Left lung (tissue), 10 donors: ENCODE measurements around the gene DRC7. TPM values are rescaled to one million over a fixed set of nuclear protein-coding genes. Genes with fewer than 3 reads are reported as not detected.

Experiments
- ATAC-seq: fragments of 200-7000 bp; cut with Tn5 transposase; one replicate; pipeline ENCODE4 v1.9.1; 2020; ENCODE audit warnings: moderate library complexity
- DNase-seq, 4 donors: peaks; one replicate each; pipeline ENCODE4 v3.0.0-alpha.2; 2013 to 2020
- H3K27ac ChIP-seq, 2 donors: fragments of 200-600 bp; sonication (generic) in 1 of 2; one replicate each; pipeline versions ENCODE4 v1.5.0 to v1.8.0; 2020 to 2021
- H3K27me3 ChIP-seq, 2 donors: fragments of 200-600 bp; sonication (generic) in 1 of 2; one replicate each; pipeline versions ENCODE4 v1.5.0 to v1.8.0; 2020 to 2021
- H3K36me3 ChIP-seq, 2 donors: fragments of 200-600 bp; sonication (generic) in 1 of 2; one replicate each; pipeline versions ENCODE4 v1.5.0 to v1.8.0; 2020 to 2021
- H3K4me1 ChIP-seq, 2 donors: fragments of 200-600 bp; one replicate each; pipeline ENCODE4 v1.8.0; 2021
- H3K4me3 ChIP-seq, 2 donors: fragments of 200-600 bp; sonication (generic) in 1 of 2; one replicate each; pipeline versions ENCODE4 v1.5.0 to v1.8.0; 2020 to 2021; ENCODE audit warnings: mild to moderate bottlenecking in 1 of 2
- H3K9me3 ChIP-seq, 2 donors: fragments of 200-600 bp; sonication (generic) in 1 of 2; one replicate each; pipeline versions ENCODE4 v1.5.0 to v1.8.0; 2020 to 2021
- CTCF ChIP-seq, 2 donors: fragments of 200-600 bp; sonication (generic) in 1 of 2; IDR thresholded peaks; one replicate each; pipeline versions ENCODE4 v1.5.0 to v1.8.0; 2021; ENCODE audit warnings: antibody characterized with exemption in 2 of 2
- intact Hi-C, 2 donors: fragments of 100-400 bp; cut with DNase I; formaldehyde crosslinking; loops; one replicate each; pipeline versions ENCODE4 v1.11.2 to v1.14.2; 2022
- polyA plus RNA-seq, 6 donors: library from polyadenylated mRNA; unstranded; fragments of 120-200 nt; gene quantifications; one replicate each; pipeline ENCODE4 v1.2.1, GENCODE V29; 2013; ENCODE audit not compliant: insufficient read length in 6 of 6
- total RNA-seq, 2 donors: library from RNA; stranded (reverse); fragmentation: NEBNext Ultra II Directional; extraction: Animal tissue kit (Norgen Biotek cat#: 25700); gene quantifications; one replicate each; pipeline ENCODE4 v1.2.1, GENCODE V29; 2021
- donor health status: DM: no; HTN: yes; CAD: no.
- donor health status: DM: no; HTN: no; CAD: no.

Gene DRC7
- total and polyA plus RNA-seq, 8 donors: 0.52 to 4.3 (median 2.4) TPM

DNA sequence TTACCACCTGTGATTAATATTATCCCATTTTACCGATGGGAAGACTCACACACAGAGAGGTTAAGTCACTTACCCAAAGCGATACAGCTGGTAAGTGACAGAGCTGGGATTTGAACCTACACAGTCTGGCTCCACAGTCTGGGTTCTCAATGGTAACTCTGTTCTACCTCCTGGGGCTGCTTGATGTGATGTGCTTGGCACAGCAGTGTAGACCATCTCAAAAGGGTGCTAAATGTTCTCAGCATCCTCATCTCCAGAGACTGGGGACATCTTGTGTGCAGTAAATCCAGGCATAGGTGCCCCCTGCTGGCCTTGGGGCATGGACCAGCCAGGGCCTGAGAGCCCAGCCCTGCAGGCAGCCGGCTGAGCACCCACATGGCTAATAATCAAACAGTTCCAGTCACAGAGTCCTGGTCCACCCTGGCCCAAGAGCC, 25.6 kb downstream of the DRC7 start:
- Histone ChIP-seq H3K36me3 (no peaks in the 10 kb centered on the region), H3K27me3 (no peaks in the 10 kb centered on the region), H3K9me3 (no peaks in the 10 kb centered on the region), H3K4me3 (no peak overlapping the region), H3K27ac (no peak overlapping the region), H3K4me1 (no peaks in the 10 kb centered on the region)
- ATAC-seq (peak; percentile 89), DNase-seq (peak in 2 of 4 donors; percentile 42 to 89)
- intact Hi-C loops: loop anchor here in 1 of 2 donors (10.0 kb wide), 1 partner anchor 145 kb away; no protein-coding TSS in a partner anchor
- TF ChIP-seq CTCF (IDR thresholded peaks at IDR 0.05): peak in 1 of 2 donors; percentile 68

- Histone ChIP-seq H3K27ac (no peak overlapping the region), H3K9me3 (no peaks in the 10 kb centered on the region), H3K27me3 (no peaks in the 10 kb centered on the region), H3K36me3 (no peaks in the 10 kb centered on the region), H3K4me1 (no peaks in the 10 kb centered on the region), H3K4me3 (no peak overlapping the region)
- peak in 1 of 4 donors; percentile 49 for DNase-seq
- intact Hi-C loops: loop anchor here in 1 of 2 donors (10.0 kb wide), 1 partner anchor 147 kb away; no protein-coding TSS in a partner anchor
- TF ChIP-seq CTCF (IDR thresholded peaks at IDR 0.05): no peak
- ATAC-seq: no peak
Measured at GRCh38 chr16:57721356-57722209, 27.0 kb downstream of the DRC7 start.

DNA sequence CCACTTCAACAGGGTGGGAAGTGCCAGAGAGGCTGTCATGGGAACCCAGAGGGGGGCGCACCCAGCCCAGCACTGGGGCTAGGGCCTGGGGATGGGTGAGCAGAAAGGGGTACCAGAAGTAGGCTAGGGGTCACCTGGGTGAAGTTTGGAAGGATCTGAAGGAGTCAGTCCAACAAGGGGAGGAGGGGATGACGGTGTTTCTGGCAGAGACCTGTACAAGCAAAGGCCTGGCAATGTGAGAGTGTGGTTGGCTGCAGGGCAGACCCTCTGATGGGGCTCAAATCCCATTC, 27.5 kb downstream of the DRC7 start:
- DNase-seq (peak in 1 of 4 donors; percentile 42), ATAC-seq (no peak)
- H3K9me3 ChIP-seq: no peaks in the 10 kb centered on the region
- no peaks in the 10 kb centered on the region for H3K4me1 ChIP-seq
- H3K4me3 ChIP-seq: no peak overlapping the region
- H3K27me3 ChIP-seq: no peaks in the 10 kb centered on the region
- no peak for TF ChIP-seq CTCF (IDR thresholded peaks at IDR 0.05)
- no peaks in the 10 kb centered on the region for H3K36me3 ChIP-seq
- H3K27ac ChIP-seq: no peak overlapping the region
- intact Hi-C loops: loop anchor here in 1 of 2 donors (10.0 kb wide), 1 partner anchor 147 kb away; no protein-coding TSS in a partner anchor

GRCh38 chr16:57722651-57723050, 28.0 kb downstream of the DRC7 start:
- intact Hi-C loops: loop anchor here in 1 of 2 donors (10.0 kb wide), 1 partner anchor 148 kb away; no protein-coding TSS in a partner anchor

More at GRCh38 chr16:57722651-57723050, 28.0 kb downstream of the DRC7 start:
- DNase-seq: peak in 1 of 4 donors; percentile 27
- Histone ChIP-seq H3K4me3 (no peak overlapping the region), H3K4me1 (no peaks in the 10 kb centered on the region), H3K36me3 (no peaks in the 10 kb centered on the region), H3K27ac (no peak overlapping the region), H3K9me3 (no peaks in the 10 kb centered on the region), H3K27me3 (no peaks in the 10 kb centered on the region)
- no peak for TF ChIP-seq CTCF (IDR thresholded peaks at IDR 0.05)
- no peak for ATAC-seq
